Liver (tissue), 9 donors: ENCODE data around the gene NFATC1. TPM values are rescaled to one million over a fixed set of nuclear protein-coding genes. Genes with fewer than 3 reads are reported as not detected.

ENCODE experiments used
- DNase-seq: peaks from one replicate; pipeline ENCODE4 v3.0.0-alpha.2; 2017; ENCODE audit warnings: low spot score
- H3K27ac ChIP-seq, 2 donors: one replicate each; pipeline ENCODE4 v1.7.0; 2013; ENCODE audit warnings: inconsistent platforms in 2 of 2, low read length in 2 of 2, control low read depth in 1 of 2, low read depth in 1 of 2, mild to moderate bottlenecking in 1 of 2
- H3K27me3 ChIP-seq, 4 donors: one replicate each; pipeline versions ENCODE4 v1.6.1 to v1.7.0; 2013; ENCODE audit warnings: low read length in 3 of 4, inconsistent platforms in 1 of 4, mild to moderate bottlenecking in 1 of 4, moderate library complexity in 1 of 4; ENCODE audit not compliant: control insufficient read depth in 4 of 4, insufficient read depth in 4 of 4
- H3K36me3 ChIP-seq, 4 donors: one replicate each; pipeline versions ENCODE4 v1.6.1 to v1.7.0; 2013; ENCODE audit warnings: low read length in 3 of 4, mild to moderate bottlenecking in 3 of 4, low read depth in 1 of 4, moderate library complexity in 1 of 4; ENCODE audit not compliant: control insufficient read depth in 4 of 4, insufficient read depth in 3 of 4
- H3K4me1 ChIP-seq, 4 donors: one replicate each; pipeline versions ENCODE4 v1.6.1 to v1.7.0; 2013; ENCODE audit warnings: low read length in 3 of 4, mild to moderate bottlenecking in 3 of 4, moderate library complexity in 1 of 4; ENCODE audit not compliant: control insufficient read depth in 4 of 4, insufficient read depth in 4 of 4
- H3K4me3 ChIP-seq, 3 donors: one replicate each; pipeline versions ENCODE4 v1.6.1 to v1.7.0; 2013; ENCODE audit warnings: low read length in 3 of 3, control low read depth in 1 of 3, low read depth in 1 of 3, mild to moderate bottlenecking in 1 of 3
- H3K9ac ChIP-seq, 2 donors: one replicate each; pipeline ENCODE4 v1.7.0; 2013; ENCODE audit warnings: low read length in 2 of 2, mild to moderate bottlenecking in 2 of 2, moderate library complexity in 2 of 2, control low read depth in 1 of 2, low read depth in 1 of 2
- H3K9me3 ChIP-seq, 4 donors: one replicate each; pipeline versions ENCODE4 v1.6.1 to v1.7.0; 2013; ENCODE audit warnings: low read length in 3 of 4; ENCODE audit not compliant: control insufficient read depth in 4 of 4
- ATF3 ChIP-seq: IDR thresholded peaks from 2 replicates; pipeline ENCODE4 v1.6.1; 2016; ENCODE audit warnings: antibody characterized with exemption
- EGR1 ChIP-seq, 2 donors: IDR thresholded peaks; 2 replicates each; pipeline ENCODE4 v1.6.1; 2016 to 2018; ENCODE audit warnings: antibody characterized with exemption in 2 of 2, low read depth in 2 of 2
- FOXA1 ChIP-seq: IDR thresholded peaks from 2 replicates; pipeline ENCODE4 v1.6.1; 2016; ENCODE audit warnings: antibody characterized with exemption
- FOXA2 ChIP-seq: IDR thresholded peaks from 2 replicates; pipeline ENCODE4 v1.6.1; 2016; ENCODE audit warnings: antibody characterized with exemption
- GABPA ChIP-seq, 2 donors: IDR thresholded peaks in 1 of 2; conservative IDR thresholded peaks in 1 of 2; 2 replicates each; pipeline ENCODE4 v1.6.1; 2016; ENCODE audit warnings: antibody characterized with exemption in 2 of 2, mild to moderate bottlenecking in 1 of 2, moderate library complexity in 1 of 2
- HNF4A ChIP-seq, 2 donors: conservative IDR thresholded peaks; 2 replicates each; pipeline ENCODE4 v1.6.1; 2016; ENCODE audit warnings: antibody characterized with exemption in 2 of 2, mild to moderate bottlenecking in 2 of 2
- HNF4G ChIP-seq: IDR thresholded peaks from 2 replicates; pipeline ENCODE4 v1.6.1; 2016; ENCODE audit warnings: antibody characterized with exemption
- MAX ChIP-seq: IDR thresholded peaks from 2 replicates; pipeline ENCODE4 v1.6.1; 2016; ENCODE audit warnings: antibody characterized with exemption
- NR2F2 ChIP-seq: IDR thresholded peaks from 2 replicates; pipeline ENCODE4 v1.6.1; 2016; ENCODE audit warnings: antibody characterized with exemption
- RAD21 ChIP-seq, 2 donors: IDR thresholded peaks; 2 replicates each; pipeline ENCODE4 v1.6.1; 2016; ENCODE audit warnings: antibody characterized with exemption in 2 of 2, mild to moderate bottlenecking in 2 of 2
- REST ChIP-seq: IDR thresholded peaks from 2 replicates; pipeline ENCODE4 v1.6.1; 2016; ENCODE audit warnings: antibody characterized with exemption, mild to moderate bottlenecking
- RXRA ChIP-seq, 2 donors: IDR thresholded peaks; 2 replicates each; pipeline ENCODE4 v1.6.1; 2017 to 2018; ENCODE audit warnings: antibody characterized with exemption in 2 of 2, mild to moderate bottlenecking in 1 of 2
- TAF1 ChIP-seq: conservative IDR thresholded peaks from 2 replicates; pipeline ENCODE4 v1.6.1; 2016; ENCODE audit warnings: antibody characterized with exemption, mild to moderate bottlenecking
- YY1 ChIP-seq: IDR thresholded peaks from 2 replicates; pipeline ENCODE4 v1.6.1; 2016; ENCODE audit warnings: antibody characterized with exemption, mild to moderate bottlenecking
- ZBTB33 ChIP-seq: IDR thresholded peaks from 2 replicates; pipeline ENCODE4 v1.6.1; 2016; ENCODE audit warnings: antibody characterized with exemption
- WGBS: extraction: QIAGEN DNeasy Blood & Tissue Kit; methylation state at CpG from one replicate; pipeline ENCODE4 v1.1.7; 2013; 5-methylcytosine and 5-hydroxymethylcytosine counted together
- polyA plus RNA-seq, 2 donors: library from polyadenylated mRNA; stranded (reverse) in 1 of 2; unstranded in 1 of 2; fragments of 200-250 nt in 1 of 2; fragments of >200 nt in 1 of 2; fragmentation: Nextera tagmentation in 1 of 2; extraction: Ambion mirVana in 1 of 2; gene quantifications; one replicate each; pipeline versions ENCODE4 v1.2.1 to v1.2.3, GENCODE V29; 2013 to 2015
- total RNA-seq, 2 donors: library from RNA; depleted of rRNA; stranded (reverse); fragments of >200 nt; gene quantifications; one replicate each; pipeline ENCODE4 v1.2.3, GENCODE V29; 2014
- donor health status: healthy.
- donor health status: healthy.
- donor health status: healthy.
- donor health status: healthy.
- donor health status: healthy.

NFATC1 gene
- total and polyA plus RNA-seq, 4 donors: 0.57 to 2.2 (median 1.3) TPM

GRCh38 chr18:79418642-79419041, 22.9 kb downstream of the NFATC1 start (continued):
- TF ChIP-seq EGR1 (IDR thresholded peaks at IDR 0.05; ENCODE audit: low read depth in 2 of 2) (no peak), FOXA1 (no peak), HNF4G (no peak), MAX (no peak), FOXA2 (no peak)

GRCh38 chr18:79420033-79420745, 24.5 kb downstream of the NFATC1 start:
- no peak for TF ChIP-seq REST
- TF ChIP-seq RXRA (IDR thresholded peaks at IDR 0.05): no peak
- TF ChIP-seq ZBTB33: no peak
- TF ChIP-seq FOXA1: no peak
- no peak for TF ChIP-seq HNF4A (conservative IDR thresholded peaks at IDR 0.05)
- no peak for TF ChIP-seq NR2F2
- TF ChIP-seq MAX: no peak
- no peak for TF ChIP-seq YY1
- no peak for TF ChIP-seq RAD21 (IDR thresholded peaks at IDR 0.05)
- no peak for TF ChIP-seq ATF3
- TF ChIP-seq TAF1: no peak
- TF ChIP-seq GABPA (IDR thresholded peaks at IDR 0.05 in 1 of 2, conservative IDR thresholded peaks at IDR 0.05 in 1 of 2): no peak
- no peaks in the 10 kb centered on the region for H3K36me3 ChIP-seq
- H3K4me1 ChIP-seq: no peaks in the 10 kb centered on the region
- no peaks in the 10 kb centered on the region for H3K9me3 ChIP-seq
- H3K27me3 ChIP-seq: no peaks in the 10 kb centered on the region
- WGBS: 85% methylated on average over 48 of the region's 48 CpGs
- DNase-seq: no peak
- H3K4me3 ChIP-seq: no peak overlapping the region
- no peak overlapping the region for H3K9ac ChIP-seq
- H3K27ac ChIP-seq: no peak overlapping the region
